GM21619 (cell line): Measurements from ENCODE around the gene CAP2.

Experiments
- ATAC-seq: cut with Tn5 transposase; IDR thresholded peaks from one replicate; pipeline ENCODE4 v1.9.1; 2021; ENCODE audit not compliant: unreplicated experiment

Gene CAP2

GRCh38 chr6:17470938-17471327 lies 77.5 kb downstream of the CAP2 start:
- no peak for ATAC-seq

GRCh38 chr6:17472653-17473183 lies 79.3 kb downstream of the CAP2 start:
- ATAC-seq, result no peak

- no peak for ATAC-seq
Measured at GRCh38 chr6:17473554-17473953, 80.2 kb downstream of the CAP2 start.

- ATAC-seq, result no peak
Measured at GRCh38 chr6:17474289-17474688, 80.9 kb downstream of the CAP2 start.

GRCh38 chr6:17475606-17476244 lies 82.3 kb downstream of the CAP2 start:
- ATAC-seq, result no peak

- no peak for ATAC-seq
Measured at GRCh38 chr6:17476511-17476910, 83.1 kb downstream of the CAP2 start.

- no peak for ATAC-seq
Measured at GRCh38 chr6:17477356-17477755, 84.0 kb downstream of the CAP2 start.

- no peak for ATAC-seq
Measured at GRCh38 chr6:17478223-17478907, 85.0 kb downstream of the CAP2 start.

- ATAC-seq, result no peak
Measured at GRCh38 chr6:17478946-17479345, 85.6 kb downstream of the CAP2 start.

GRCh38 chr6:17480476-17480875 lies 87.1 kb downstream of the CAP2 start:
- no peak for ATAC-seq

- no peak for ATAC-seq
Measured at GRCh38 chr6:17482711-17483110, 89.3 kb downstream of the CAP2 start.

GRCh38 chr6:17483391-17484016 lies 90.1 kb downstream of the CAP2 start:
- ATAC-seq, result no peak

- no peak for ATAC-seq
Measured at GRCh38 chr6:17484201-17484849, 90.9 kb downstream of the CAP2 start.

- no peak for ATAC-seq
Measured at GRCh38 chr6:17485181-17485580, 91.8 kb downstream of the CAP2 start.

- no peak for ATAC-seq
Measured at GRCh38 chr6:17485946-17486345, 92.6 kb downstream of the CAP2 start.

- no peak for ATAC-seq
Measured at GRCh38 chr6:17486680-17487079, 93.3 kb downstream of the CAP2 start.

GRCh38 chr6:17490724-17491123 lies 97.3 kb downstream of the CAP2 start:
- ATAC-seq, result no peak

GRCh38 chr6:17491416-17492142 lies 98.2 kb downstream of the CAP2 start:
- ATAC-seq, result no peak

- ATAC-seq, result no peak
Measured at GRCh38 chr6:17492350-17492749, 99.0 kb downstream of the CAP2 start.

- ATAC-seq, result no peak
Measured at GRCh38 chr6:17493286-17493685, 99.9 kb downstream of the CAP2 start.

- no peak for ATAC-seq
Measured at GRCh38 chr6:17494177-17494576, 100.8 kb downstream of the CAP2 start.
